Neural cell (in vitro differentiated cells): ENCODE results near the gene RPL19. TPM values are rescaled to one million over a fixed set of nuclear protein-coding genes. Genes with fewer than 3 reads are reported as not detected.

Source experiments
- H2AFZ ChIP-seq: fragments of 200-600, 300-800 bp; sonication (generic), shearing (Covaris generic); 2 replicates; pipeline ENCODE4 v1.6.0; 2014; ENCODE audit warnings: low read depth, mild to moderate bottlenecking, antibody characterized with exemption, low read length, moderate library complexity
- H3F3A ChIP-seq: fragments of 200-600 bp; shearing (Covaris generic); 2 replicates; pipeline ENCODE4 v1.6.1; 2016; ENCODE audit warnings: mild to moderate bottlenecking, moderate library complexity, mixed read lengths, antibody characterized with exemption, low read length; ENCODE audit not compliant: insufficient read depth, poor library complexity, severe bottlenecking
- H3K27ac ChIP-seq: fragments of 200-600, 300-800 bp; sonication (generic), shearing (Covaris generic); 2 replicates; pipeline ENCODE4 v1.5.1; 2014; ENCODE audit warnings: mild to moderate bottlenecking, low read length, moderate library complexity
- H3K27me3 ChIP-seq: fragments of 300-800, 200-600 bp; sonication (generic), shearing (Covaris generic); 2 replicates; pipeline ENCODE4 v1.6.0; 2014; ENCODE audit warnings: mild to moderate bottlenecking, low read depth, low read length, moderate library complexity; ENCODE audit not compliant: insufficient read depth
- H3K36me3 ChIP-seq: fragments of 300-800, 200-600 bp; sonication (generic), shearing (Covaris generic); 2 replicates; pipeline ENCODE4 v1.5.1; 2014; ENCODE audit warnings: mild to moderate bottlenecking, antibody characterized with exemption, low read length, moderate library complexity; ENCODE audit not compliant: insufficient read depth
- H3K4me2 ChIP-seq: fragments of 300-800, 200-600 bp; sonication (generic), shearing (Covaris generic); 2 replicates; pipeline ENCODE4 v1.6.0; 2014; ENCODE audit warnings: mild to moderate bottlenecking, low read length
- H3K4me3 ChIP-seq: fragments of 300-800, 200-600 bp; sonication (generic), shearing (Covaris generic); 2 replicates; pipeline ENCODE4 v1.5.1; 2014; ENCODE audit warnings: mild to moderate bottlenecking, low read length, moderate library complexity
- H3K79me2 ChIP-seq: fragments of 200-600 bp; shearing (Covaris generic); replicated peaks from 2 replicates; pipeline ENCODE4 v1.6.0; 2014; ENCODE audit warnings: mild to moderate bottlenecking, low read length, moderate library complexity; ENCODE audit not compliant: insufficient read depth
- H3K9ac ChIP-seq: fragments of 300-800, 200-600 bp; sonication (generic), shearing (Covaris generic); 2 replicates; pipeline ENCODE4 v1.6.1; 2016; ENCODE audit warnings: mild to moderate bottlenecking, low read length, mixed read lengths
- H3K9me2 ChIP-seq: fragments of 200-600 bp; shearing (Covaris generic); 2 replicates; pipeline ENCODE4 v1.6.1; 2016; ENCODE audit warnings: mild to moderate bottlenecking, low read length, mixed read lengths; ENCODE audit not compliant: insufficient read depth
- H3K9me3 ChIP-seq: fragments of 200-600, 300-800 bp; sonication (generic), shearing (Covaris generic); 2 replicates; pipeline ENCODE4 v1.6.1; 2016; ENCODE audit warnings: mild to moderate bottlenecking, mixed run types, low read length, moderate library complexity, mixed read lengths
- H4K20me1 ChIP-seq: fragments of 200-600 bp; shearing (Covaris generic); 2 replicates; pipeline ENCODE4 v1.6.1; 2016; ENCODE audit warnings: mild to moderate bottlenecking, mixed run types; ENCODE audit not compliant: insufficient read depth
- EP300 ChIP-seq: fragments of 450-650 bp; conservative IDR thresholded peaks from 2 replicates; pipeline ENCODE4 v1.6.1; 2014; ENCODE audit warnings: antibody characterized with exemption, mild to moderate bottlenecking, moderate library complexity; ENCODE audit not compliant: poor library complexity, severe bottlenecking
- EZH2 ChIP-seq: fragments of 200-600, 300-800 bp; shearing (Covaris generic), sonication (generic); IDR thresholded peaks from 2 replicates; pipeline ENCODE4 v1.6.1; 2014; ENCODE audit warnings: antibody characterized with exemption, low read length, borderline replicate concordance, mild to moderate bottlenecking; ENCODE audit not compliant: insufficient read depth, poor library complexity, severe bottlenecking
- MXI1 ChIP-seq: fragments of 450-650 bp; conservative IDR thresholded peaks from 2 replicates; pipeline ENCODE4 v1.6.1; 2014; ENCODE audit warnings: antibody characterized with exemption, mild to moderate bottlenecking; ENCODE audit not compliant: poor library complexity, severe bottlenecking
- POLR2AphosphoS5 ChIP-seq: IDR thresholded peaks from 2 replicates; pipeline ENCODE4 v1.6.1; 2012
- RAD21 ChIP-seq: fragments of 450-650 bp; conservative IDR thresholded peaks from 2 replicates; pipeline ENCODE4 v1.6.1; 2014; ENCODE audit warnings: antibody characterized with exemption, mild to moderate bottlenecking, moderate library complexity
- REST ChIP-seq: IDR thresholded peaks from 2 replicates; pipeline ENCODE4 v1.6.1; 2012; ENCODE audit warnings: borderline replicate concordance
- SMC3 ChIP-seq: fragments of 450-650 bp; conservative IDR thresholded peaks from 2 replicates; pipeline ENCODE4 v1.6.1; 2014; ENCODE audit warnings: antibody characterized with exemption, mild to moderate bottlenecking, moderate library complexity; ENCODE audit not compliant: poor library complexity
- TAF1 ChIP-seq: IDR thresholded peaks from 2 replicates; pipeline ENCODE4 v1.6.1; 2012; ENCODE audit warnings: low read depth
- polyA plus RNA-seq: library from polyadenylated mRNA; depleted of rRNA; stranded (reverse); fragments of >200 nt; gene quantifications from 2 replicates; pipeline ENCODE4 v1.2.3, GENCODE V29; 2014
- TF ChIP-seq, protein P1 (sequence below): fragments of 450-650 bp; IDR thresholded peaks from 2 replicates; pipeline ENCODE4 v1.5.1; 2014; ENCODE audit warnings: antibody characterized with exemption, mild to moderate bottlenecking, moderate library complexity; ENCODE audit not compliant: poor library complexity, severe bottlenecking

RPL19 gene
- polyA plus RNA-seq, 1 donor from 2014 or later, result 1,623 TPM

GRCh38 chr17:39229274-39229913 lies 29.3 kb downstream of the RPL19 start:
- Histone ChIP-seq H3K4me2 (no peak overlapping the region), H3K36me3 (no peaks in the 10 kb centered on the region), H3K9me2 (no peaks in the 10 kb centered on the region), H3K27me3 (peaks cover 22% of the 10 kb centered on the region), H3K9ac (no peak overlapping the region), H3K9me3 (no peaks in the 10 kb centered on the region), H4K20me1 (no peaks in the 10 kb centered on the region), H3K79me2 (no peaks in the 10 kb centered on the region), H3K4me3 (no peak overlapping the region), H3K27ac (no peak overlapping the region), H3F3A (no peaks in the 10 kb centered on the region), H2AFZ (no peak overlapping the region)
- TF ChIP-seq MXI1 (no peak), REST (no peak), SMC3 (no peak), RAD21 (no peak), POLR2AphosphoS5 (no peak), EP300 (no peak), EZH2 (no peak), TAF1 (no peak)
- TF ChIP-seq, protein P1, sequence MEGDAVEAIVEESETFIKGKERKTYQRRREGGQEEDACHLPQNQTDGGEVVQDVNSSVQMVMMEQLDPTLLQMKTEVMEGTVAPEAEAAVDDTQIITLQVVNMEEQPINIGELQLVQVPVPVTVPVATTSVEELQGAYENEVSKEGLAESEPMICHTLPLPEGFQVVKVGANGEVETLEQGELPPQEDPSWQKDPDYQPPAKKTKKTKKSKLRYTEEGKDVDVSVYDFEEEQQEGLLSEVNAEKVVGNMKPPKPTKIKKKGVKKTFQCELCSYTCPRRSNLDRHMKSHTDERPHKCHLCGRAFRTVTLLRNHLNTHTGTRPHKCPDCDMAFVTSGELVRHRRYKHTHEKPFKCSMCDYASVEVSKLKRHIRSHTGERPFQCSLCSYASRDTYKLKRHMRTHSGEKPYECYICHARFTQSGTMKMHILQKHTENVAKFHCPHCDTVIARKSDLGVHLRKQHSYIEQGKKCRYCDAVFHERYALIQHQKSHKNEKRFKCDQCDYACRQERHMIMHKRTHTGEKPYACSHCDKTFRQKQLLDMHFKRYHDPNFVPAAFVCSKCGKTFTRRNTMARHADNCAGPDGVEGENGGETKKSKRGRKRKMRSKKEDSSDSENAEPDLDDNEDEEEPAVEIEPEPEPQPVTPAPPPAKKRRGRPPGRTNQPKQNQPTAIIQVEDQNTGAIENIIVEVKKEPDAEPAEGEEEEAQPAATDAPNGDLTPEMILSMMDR, result no peak

DNA sequence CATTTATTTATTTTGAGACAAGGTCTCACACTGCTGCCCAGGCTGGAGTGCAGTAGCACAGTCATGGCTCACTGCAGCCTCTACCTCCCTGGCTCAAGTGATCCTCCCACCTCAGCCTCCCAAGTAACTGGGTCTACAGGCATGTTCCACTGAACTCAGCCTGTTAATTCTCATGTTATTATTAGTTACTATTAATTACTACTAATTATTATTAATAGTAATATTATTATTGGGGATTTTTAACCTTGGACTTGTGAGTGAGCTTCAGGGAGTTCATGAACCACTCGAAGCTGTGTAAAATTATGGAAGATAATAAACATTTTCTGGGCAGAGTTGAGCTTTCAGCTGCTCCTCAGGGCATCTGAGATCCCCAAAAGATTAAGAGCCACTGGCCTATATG lies 30.3 kb downstream of the RPL19 start:
- Histone ChIP-seq H4K20me1 (no peaks in the 10 kb centered on the region), H3K9ac (no peak overlapping the region), H3F3A (no peaks in the 10 kb centered on the region), H3K9me2 (no peaks in the 10 kb centered on the region), H3K79me2 (no peaks in the 10 kb centered on the region), H3K4me2 (no peak overlapping the region), H3K36me3 (no peaks in the 10 kb centered on the region), H3K4me3 (no peak overlapping the region), H3K27ac (no peak overlapping the region), H2AFZ (no peak overlapping the region), H3K9me3 (no peaks in the 10 kb centered on the region), H3K27me3 (peaks cover 12% of the 10 kb centered on the region)
- no peak for TF ChIP-seq POLR2AphosphoS5
- no peak for TF ChIP-seq EZH2
- no peak for TF ChIP-seq MXI1
- no peak for TF ChIP-seq TAF1
- no peak for TF ChIP-seq EP300
- no peak for TF ChIP-seq REST
- TF ChIP-seq, protein P1, result no peak
- TF ChIP-seq RAD21, result no peak
- TF ChIP-seq SMC3, result no peak
